NB4 (cell line): ENCODE results near the gene LTV1.

ENCODE experiments used
- CTCF ChIP-seq: IDR thresholded peaks from one replicate; pipeline ENCODE4 v1.5.1; 2012; ENCODE audit warnings: low read depth, low read length
- POLR2A ChIP-seq: IDR thresholded peaks from 2 replicates; pipeline ENCODE4 v1.6.1; 2011; ENCODE audit warnings: mild to moderate bottlenecking; ENCODE audit not compliant: insufficient read length; ENCODE audit errors: extremely low read depth
- TF ChIP-seq, protein P1 (sequence below): IDR thresholded peaks from 2 replicates; pipeline ENCODE4 v1.6.1; 2011; ENCODE audit warnings: low read depth, low read length

GRCh38 chr6:143822584-143823024, 20.5 kb upstream of the LTV1 start:
- TF ChIP-seq CTCF (no peak), POLR2A (no peak)
- TF ChIP-seq, protein P1, sequence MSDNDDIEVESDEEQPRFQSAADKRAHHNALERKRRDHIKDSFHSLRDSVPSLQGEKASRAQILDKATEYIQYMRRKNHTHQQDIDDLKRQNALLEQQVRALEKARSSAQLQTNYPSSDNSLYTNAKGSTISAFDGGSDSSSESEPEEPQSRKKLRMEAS, result no peak
